PFSK-1 (cell line): Measurements from ENCODE around the gene HSBP1.

Experiments used
- FOXP2 ChIP-seq: optimal IDR thresholded peaks from 2 replicates; pipeline ENCODE3; 2011; ENCODE audit warnings: borderline replicate concordance, control low read depth, inconsistent platforms; ENCODE audit not compliant: insufficient read depth; ENCODE audit errors: extremely low read length, extremely low read depth
- POLR2AphosphoS5 ChIP-seq: IDR thresholded peaks from 2 replicates; pipeline ENCODE4 v1.6.1; 2012; ENCODE audit warnings: low read depth, mild to moderate bottlenecking, control low read depth, low read length, moderate library complexity
- SIN3A ChIP-seq: IDR thresholded peaks from 2 replicates; pipeline ENCODE4 v1.6.1; 2012; ENCODE audit warnings: mild to moderate bottlenecking, low read length, moderate library complexity, borderline replicate concordance; ENCODE audit not compliant: insufficient read depth
- TAF1 ChIP-seq: IDR thresholded peaks from 2 replicates; pipeline ENCODE4 v1.6.1; 2012; ENCODE audit warnings: low read length, control low read depth, borderline replicate concordance; ENCODE audit not compliant: insufficient read depth
- TF ChIP-seq, protein P1 (sequence below), 2 experiments: IDR thresholded peaks; 2 replicates each; pipeline versions ENCODE4 v1.6.1 to v1.8.0; 2011 to 2012; ENCODE audit warnings: low read depth in 2 of 2, low read length in 2 of 2, control low read depth in 1 of 2, inconsistent platforms in 1 of 2, mild to moderate bottlenecking in 1 of 2, moderate library complexity in 1 of 2; ENCODE audit not compliant: insufficient read depth in 1 of 2

The HSBP1 gene

DNA sequence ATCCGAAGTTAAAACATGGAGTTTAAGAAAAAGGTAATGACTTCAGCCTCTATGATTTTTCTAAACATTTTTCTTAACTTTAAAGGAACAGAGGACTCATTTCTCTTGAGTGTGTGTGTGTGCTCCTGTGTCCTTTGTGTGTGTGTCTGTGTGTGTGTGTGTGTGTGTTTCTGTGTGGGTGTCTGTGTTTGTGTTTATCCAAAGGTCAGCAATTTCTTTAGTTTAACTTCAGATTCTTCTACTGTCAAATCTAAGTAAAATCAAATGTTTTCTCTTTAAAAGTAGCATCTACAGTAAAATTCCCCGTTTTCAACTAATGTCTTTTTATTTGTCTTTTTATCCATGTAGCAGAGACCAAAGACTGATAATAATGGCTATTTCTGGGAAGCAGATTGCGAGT is 31.8 kb downstream of the HSBP1 start:
- TF ChIP-seq TAF1 (no peak), FOXP2 (no peak)

DNA sequence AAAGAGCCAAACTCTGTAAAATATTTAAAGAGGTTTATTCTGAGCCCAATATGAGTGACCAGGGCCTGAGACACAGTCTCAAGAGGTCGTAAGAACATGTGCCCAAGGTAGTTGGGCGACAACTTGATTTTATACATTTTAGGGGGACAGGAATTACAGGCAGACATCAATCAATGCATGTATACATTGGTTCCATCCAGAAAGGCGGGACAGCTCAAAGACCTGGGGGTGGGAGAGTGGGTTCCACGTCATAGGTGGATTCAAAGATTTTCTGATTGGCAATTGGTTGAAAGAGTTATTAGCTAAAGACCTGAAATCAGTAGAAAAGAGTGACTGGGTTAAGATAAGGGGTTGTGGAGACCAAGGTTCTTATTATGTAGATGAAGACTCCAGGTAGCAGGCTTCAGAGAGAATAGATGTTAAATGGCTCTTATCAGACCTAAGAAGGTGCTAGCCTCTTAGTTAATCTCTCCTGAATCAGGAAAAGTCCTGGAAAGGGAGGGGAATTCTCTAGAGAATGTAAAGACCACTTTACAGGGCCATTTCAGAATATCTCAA is 32.4 kb downstream of the HSBP1 start:
- no peak for TF ChIP-seq SIN3A
- TF ChIP-seq, protein P1, sequence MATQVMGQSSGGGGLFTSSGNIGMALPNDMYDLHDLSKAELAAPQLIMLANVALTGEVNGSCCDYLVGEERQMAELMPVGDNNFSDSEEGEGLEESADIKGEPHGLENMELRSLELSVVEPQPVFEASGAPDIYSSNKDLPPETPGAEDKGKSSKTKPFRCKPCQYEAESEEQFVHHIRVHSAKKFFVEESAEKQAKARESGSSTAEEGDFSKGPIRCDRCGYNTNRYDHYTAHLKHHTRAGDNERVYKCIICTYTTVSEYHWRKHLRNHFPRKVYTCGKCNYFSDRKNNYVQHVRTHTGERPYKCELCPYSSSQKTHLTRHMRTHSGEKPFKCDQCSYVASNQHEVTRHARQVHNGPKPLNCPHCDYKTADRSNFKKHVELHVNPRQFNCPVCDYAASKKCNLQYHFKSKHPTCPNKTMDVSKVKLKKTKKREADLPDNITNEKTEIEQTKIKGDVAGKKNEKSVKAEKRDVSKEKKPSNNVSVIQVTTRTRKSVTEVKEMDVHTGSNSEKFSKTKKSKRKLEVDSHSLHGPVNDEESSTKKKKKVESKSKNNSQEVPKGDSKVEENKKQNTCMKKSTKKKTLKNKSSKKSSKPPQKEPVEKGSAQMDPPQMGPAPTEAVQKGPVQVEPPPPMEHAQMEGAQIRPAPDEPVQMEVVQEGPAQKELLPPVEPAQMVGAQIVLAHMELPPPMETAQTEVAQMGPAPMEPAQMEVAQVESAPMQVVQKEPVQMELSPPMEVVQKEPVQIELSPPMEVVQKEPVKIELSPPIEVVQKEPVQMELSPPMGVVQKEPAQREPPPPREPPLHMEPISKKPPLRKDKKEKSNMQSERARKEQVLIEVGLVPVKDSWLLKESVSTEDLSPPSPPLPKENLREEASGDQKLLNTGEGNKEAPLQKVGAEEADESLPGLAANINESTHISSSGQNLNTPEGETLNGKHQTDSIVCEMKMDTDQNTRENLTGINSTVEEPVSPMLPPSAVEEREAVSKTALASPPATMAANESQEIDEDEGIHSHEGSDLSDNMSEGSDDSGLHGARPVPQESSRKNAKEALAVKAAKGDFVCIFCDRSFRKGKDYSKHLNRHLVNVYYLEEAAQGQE (IDR thresholded peaks at IDR 0.05; ENCODE audit: insufficient read depth in 1 of 2, low read depth in 2 of 2, low read length in 2 of 2): no peak
- no peak for TF ChIP-seq POLR2AphosphoS5
- TF ChIP-seq TAF1: no peak
- TF ChIP-seq FOXP2: no peak

DNA sequence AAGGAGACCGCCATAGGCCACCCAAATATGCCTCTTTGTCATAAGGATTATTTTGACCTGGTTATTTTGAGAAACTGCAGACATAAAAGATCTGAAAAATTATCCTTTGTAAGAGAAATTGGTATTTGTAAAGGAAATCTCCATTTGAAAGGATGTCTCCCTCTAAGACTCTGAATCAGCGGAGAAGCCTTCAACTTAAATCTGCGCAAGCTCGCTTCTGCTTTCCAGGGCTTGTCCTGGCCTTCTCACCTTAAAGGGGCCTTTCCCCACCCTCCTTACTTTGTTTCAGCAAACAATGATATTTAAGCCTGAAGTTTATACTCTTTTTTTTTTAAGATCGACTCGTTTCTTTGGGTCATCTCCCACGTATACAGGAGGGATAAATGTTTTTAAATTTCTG is 34.5 kb downstream of the HSBP1 start:
- TF ChIP-seq TAF1 (no peak), POLR2AphosphoS5 (no peak), FOXP2 (no peak), SIN3A (no peak)
- TF ChIP-seq, protein P1 (IDR thresholded peaks at IDR 0.05; ENCODE audit: insufficient read depth in 1 of 2, low read depth in 2 of 2, low read length in 2 of 2): no peak

DNA sequence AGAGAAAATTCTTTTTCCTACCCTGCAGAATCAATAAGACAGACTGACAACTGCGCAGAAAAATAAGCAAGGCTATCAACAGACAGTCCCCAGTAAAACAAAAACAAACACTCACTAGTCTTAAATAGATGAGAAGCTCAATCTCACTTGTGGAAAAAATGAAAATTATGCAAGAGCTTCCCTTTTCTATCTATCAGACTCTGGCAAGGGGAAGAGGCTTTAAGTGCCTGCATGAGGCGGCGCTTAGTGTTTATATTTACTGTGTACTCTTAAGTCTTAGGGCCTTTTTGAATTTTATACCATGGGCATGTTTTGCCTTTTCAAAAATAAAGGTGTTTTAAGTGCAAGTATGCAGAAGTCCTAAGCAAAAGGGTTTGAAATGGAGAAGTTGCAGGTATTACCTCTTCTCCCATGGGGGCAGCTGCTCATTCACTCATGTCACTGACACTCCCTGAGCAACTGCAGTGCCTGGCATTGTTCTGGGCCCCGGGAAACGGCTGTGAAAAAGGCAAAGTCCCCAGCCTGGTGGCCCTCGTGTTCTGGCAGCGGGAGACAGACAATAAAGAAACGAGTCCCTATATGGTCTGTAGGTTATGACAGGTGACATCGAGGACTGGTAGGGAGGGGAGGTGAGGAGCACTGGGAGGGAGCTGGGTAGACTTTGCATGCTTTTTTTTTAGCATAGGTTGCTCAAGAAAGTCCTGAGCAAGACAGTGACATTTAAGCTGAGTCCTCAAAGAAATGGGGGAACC is 35.2 kb downstream of the HSBP1 start:
- TF ChIP-seq, protein P1 (IDR thresholded peaks at IDR 0.05; ENCODE audit: insufficient read depth in 1 of 2, low read depth in 2 of 2, low read length in 2 of 2): no peak
- no peak for TF ChIP-seq POLR2AphosphoS5
- TF ChIP-seq FOXP2: no peak
- no peak for TF ChIP-seq SIN3A
- no peak for TF ChIP-seq TAF1

DNA sequence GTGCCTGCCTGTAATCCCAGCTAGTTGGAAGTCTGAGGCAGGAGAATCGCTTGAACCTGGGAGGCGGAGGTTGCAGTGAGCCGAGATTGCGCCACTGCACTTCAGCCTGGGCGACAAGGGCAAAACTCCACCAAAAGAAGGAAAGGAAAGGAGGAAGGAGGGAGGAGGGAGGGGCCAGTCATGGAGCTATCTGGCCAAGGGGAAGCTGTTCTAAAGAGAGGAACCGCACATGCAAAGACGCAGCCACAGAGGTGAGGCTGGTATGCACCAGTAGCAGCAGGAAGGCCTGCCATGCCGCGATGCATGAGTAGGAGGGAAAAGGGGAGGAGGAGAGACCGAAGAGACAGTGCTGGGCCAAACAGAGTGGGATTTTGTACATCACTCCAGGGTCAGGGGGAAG is 35.9 kb downstream of the HSBP1 start:
- no peak for TF ChIP-seq TAF1
- TF ChIP-seq POLR2AphosphoS5: no peak
- no peak for TF ChIP-seq SIN3A

DNA sequence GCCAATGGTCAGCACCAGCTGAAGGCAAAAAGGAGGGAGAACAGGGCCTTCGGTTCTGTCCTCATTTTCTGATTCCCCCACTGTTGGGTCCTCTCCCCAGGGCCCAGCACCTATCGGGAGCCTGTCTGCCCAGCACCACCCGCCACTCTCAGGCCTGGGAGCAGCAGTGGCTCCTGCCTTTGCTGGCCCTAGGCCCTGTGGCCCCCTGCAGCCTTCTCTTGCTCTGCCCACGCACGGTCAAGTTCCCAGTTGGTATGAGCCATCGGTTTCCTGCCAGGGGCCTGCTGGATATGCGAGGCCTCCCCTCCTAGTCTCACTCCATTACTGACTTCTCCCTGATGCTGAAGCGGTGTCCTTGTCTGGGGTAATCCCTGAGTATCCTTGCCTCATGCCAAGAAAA is 37.5 kb downstream of the HSBP1 start:
- TF ChIP-seq, protein P1 (IDR thresholded peaks at IDR 0.05; ENCODE audit: insufficient read depth in 1 of 2, low read depth in 2 of 2, low read length in 2 of 2): no peak
- TF ChIP-seq SIN3A (no peak), FOXP2 (no peak), POLR2AphosphoS5 (no peak), TAF1 (no peak)
